SK-N-MC (cell line): ENCODE data around the gene BANP.
"Not testable (repeated sequence)": the region's sequence is repeated elsewhere in the genome, so short reads cannot be mapped to it uniquely, and the experiment has no call there.

Source experiments
- EZH2 ChIP-seq: fragments of 200-600 bp; sonication (generic); IDR thresholded peaks from one replicate; pipeline ENCODE4 v1.6.1; 2017; ENCODE audit warnings: antibody characterized with exemption
- FOXP2 ChIP-seq: optimal IDR thresholded peaks from 2 replicates; pipeline ENCODE3; 2011; ENCODE audit warnings: mild to moderate bottlenecking, moderate library complexity; ENCODE audit not compliant: insufficient read depth; ENCODE audit errors: extremely low read length, control extremely low read depth
- POLR2AphosphoS5 ChIP-seq: IDR thresholded peaks from 2 replicates; pipeline ENCODE4 v1.6.1; 2012; ENCODE audit warnings: mild to moderate bottlenecking, low read depth, low read length, borderline replicate concordance

- TF ChIP-seq POLR2AphosphoS5, EZH2, FOXP2: not testable (repeated sequence)
Measured at GRCh38 chr16:88044121-88044581, 92.9 kb downstream of the BANP start.
